Type B pancreatic cell (in vitro differentiated cells): Measurements from ENCODE around the gene DAZAP2. TPM values are rescaled to one million over a fixed set of nuclear protein-coding genes. Genes with fewer than 3 reads are reported as not detected.

Source experiments
- DNase-seq: peaks from one replicate; pipeline ENCODE4 v3.0.0; 2021; ENCODE audit warnings: mixed read lengths; ENCODE audit not compliant: unreplicated experiment; ENCODE audit errors: extremely low spot score
- H3K27ac Mint-ChIP-seq: 2 replicates; pipeline ENCODE4 v1.8.0; 2021; ENCODE audit warnings: mild to moderate bottlenecking, mixed read lengths
- H3K27me3 Mint-ChIP-seq: 2 replicates; pipeline ENCODE4 v1.8.0; 2021; ENCODE audit warnings: mixed read lengths
- H3K36me3 Mint-ChIP-seq: 2 replicates; pipeline ENCODE4 v1.8.0; 2021; ENCODE audit warnings: mixed read lengths
- H3K4me1 Mint-ChIP-seq: one replicate; pipeline ENCODE4 v1.8.0; 2021; ENCODE audit warnings: mixed read lengths; ENCODE audit not compliant: unreplicated experiment
- H3K4me3 Mint-ChIP-seq: 2 replicates; pipeline ENCODE4 v1.8.0; 2021; ENCODE audit warnings: mild to moderate bottlenecking, mixed read lengths
- H3K9me3 Mint-ChIP-seq: 2 replicates; pipeline ENCODE4 v1.8.0; 2021; ENCODE audit warnings: mixed read lengths
- total RNA-seq: library from RNA; stranded (reverse); gene quantifications from 2 replicates; pipeline ENCODE4 v1.2.1, GENCODE V29; 2021; ENCODE audit warnings: low replicate concordance
- TF ChIP-seq, protein P1 (sequence below): fragments of 200-600 bp; sonication (generic); conservative IDR thresholded peaks from 2 replicates; pipeline ENCODE4 v1.5.0; 2021; ENCODE audit warnings: antibody characterized with exemption, mild to moderate bottlenecking

The DAZAP2 gene
- total RNA-seq, 1 donor from 2014 or later, result 89.0 TPM

DNA sequence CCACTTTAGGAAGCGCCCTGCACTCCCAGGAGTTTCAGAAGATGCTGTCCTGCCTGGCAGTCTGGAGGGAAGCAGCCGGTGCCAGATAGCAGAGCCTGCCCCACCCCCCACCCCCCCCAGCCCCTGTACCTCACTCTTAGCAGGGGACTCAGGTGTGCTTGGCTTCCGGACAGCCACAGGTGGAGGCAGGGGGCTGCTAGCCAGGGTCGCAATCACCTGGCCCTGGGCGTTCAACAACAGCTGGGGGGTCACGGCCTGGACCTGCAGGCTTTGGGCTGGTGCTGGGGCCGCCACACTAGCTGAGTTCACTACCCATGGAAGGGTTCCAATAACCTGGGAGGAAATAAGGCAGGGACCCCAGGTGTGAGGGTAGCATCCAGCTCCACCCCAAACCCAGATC, 42.8 kb upstream of the DAZAP2 start:
- TF ChIP-seq, protein P1, sequence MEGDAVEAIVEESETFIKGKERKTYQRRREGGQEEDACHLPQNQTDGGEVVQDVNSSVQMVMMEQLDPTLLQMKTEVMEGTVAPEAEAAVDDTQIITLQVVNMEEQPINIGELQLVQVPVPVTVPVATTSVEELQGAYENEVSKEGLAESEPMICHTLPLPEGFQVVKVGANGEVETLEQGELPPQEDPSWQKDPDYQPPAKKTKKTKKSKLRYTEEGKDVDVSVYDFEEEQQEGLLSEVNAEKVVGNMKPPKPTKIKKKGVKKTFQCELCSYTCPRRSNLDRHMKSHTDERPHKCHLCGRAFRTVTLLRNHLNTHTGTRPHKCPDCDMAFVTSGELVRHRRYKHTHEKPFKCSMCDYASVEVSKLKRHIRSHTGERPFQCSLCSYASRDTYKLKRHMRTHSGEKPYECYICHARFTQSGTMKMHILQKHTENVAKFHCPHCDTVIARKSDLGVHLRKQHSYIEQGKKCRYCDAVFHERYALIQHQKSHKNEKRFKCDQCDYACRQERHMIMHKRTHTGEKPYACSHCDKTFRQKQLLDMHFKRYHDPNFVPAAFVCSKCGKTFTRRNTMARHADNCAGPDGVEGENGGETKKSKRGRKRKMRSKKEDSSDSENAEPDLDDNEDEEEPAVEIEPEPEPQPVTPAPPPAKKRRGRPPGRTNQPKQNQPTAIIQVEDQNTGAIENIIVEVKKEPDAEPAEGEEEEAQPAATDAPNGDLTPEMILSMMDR, result no peak
- no peaks in the 10 kb centered on the region for H3K36me3 Mint-ChIP-seq

DNA sequence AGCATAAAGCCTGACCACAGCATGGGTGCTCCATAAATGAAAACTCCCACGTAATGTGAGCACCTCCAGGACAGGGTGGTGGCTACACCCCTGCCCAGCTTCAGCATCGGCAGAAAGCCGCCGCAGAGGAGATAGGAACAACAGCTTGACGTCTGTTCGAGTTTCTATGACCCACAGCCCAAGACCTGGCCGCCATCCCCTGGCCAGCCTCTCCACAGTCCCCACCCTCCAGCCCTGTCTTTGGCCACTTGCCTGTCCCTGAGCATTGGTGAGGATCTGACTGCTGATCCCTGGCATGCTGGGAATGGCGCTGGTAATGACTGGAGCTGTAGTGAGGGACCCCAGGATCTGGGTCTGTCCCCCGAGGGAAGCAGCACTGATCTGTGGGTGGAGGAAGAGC, 42.1 kb upstream of the DAZAP2 start:
- Mint-ChIP-seq H3K27ac (no peak overlapping the region), H3K27me3 (no peaks in the 10 kb centered on the region), H3K4me3 (no peak overlapping the region), H3K36me3 (no peaks in the 10 kb centered on the region), H3K4me1 (no peaks in the 10 kb centered on the region), H3K9me3 (no peaks in the 10 kb centered on the region)
- TF ChIP-seq, protein P1, result no peak
- no peak for DNase-seq

More for the DNA sequence above, 42.8 kb upstream of the DAZAP2 start:
- H3K27ac Mint-ChIP-seq, result no peak overlapping the region
- no peak overlapping the region for H3K4me3 Mint-ChIP-seq
- H3K9me3 Mint-ChIP-seq, result no peaks in the 10 kb centered on the region
- H3K27me3 Mint-ChIP-seq, result no peaks in the 10 kb centered on the region
- H3K4me1 Mint-ChIP-seq, result no peaks in the 10 kb centered on the region
- no peak for DNase-seq

DNA sequence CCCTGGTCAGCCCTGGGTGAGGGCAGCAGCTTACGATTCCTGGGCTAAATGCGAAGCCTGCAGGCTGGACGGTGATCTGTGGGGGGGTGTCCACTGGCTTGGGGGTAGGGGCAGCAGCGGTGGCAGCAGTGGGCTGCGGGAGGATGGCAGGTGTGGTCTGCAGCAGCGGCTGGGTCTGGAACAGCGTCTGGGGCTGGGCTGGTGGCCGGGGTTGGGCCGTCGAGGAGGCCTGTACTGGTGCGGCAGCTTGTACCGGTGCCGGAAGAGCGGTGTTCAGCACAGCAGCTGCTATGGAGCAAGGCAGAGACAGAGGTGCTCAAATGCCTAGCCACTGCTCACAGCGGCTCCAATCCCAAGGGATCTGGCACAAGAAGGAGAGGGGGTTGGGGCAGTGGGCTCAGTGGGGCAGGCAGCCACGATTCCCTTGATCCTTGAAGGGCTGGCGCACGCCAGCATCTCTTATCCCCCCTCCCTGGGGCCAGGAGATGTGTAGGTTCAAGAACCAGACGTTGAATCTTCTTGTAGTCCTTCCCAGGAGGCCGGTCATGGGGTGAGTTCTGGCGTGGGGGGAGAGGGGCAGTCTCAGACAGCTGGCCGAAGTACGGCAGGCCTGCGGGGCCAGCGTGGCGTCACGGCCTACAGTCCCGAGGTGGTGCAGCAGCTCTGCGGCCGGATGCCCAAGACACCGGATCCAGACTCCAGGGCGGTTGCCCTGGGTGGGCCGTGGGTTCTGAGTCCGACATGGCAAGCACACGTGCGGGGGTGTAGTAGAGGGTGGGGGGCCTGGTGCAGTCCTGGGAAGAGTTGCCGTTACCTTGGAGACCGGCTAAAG, 40.7 kb upstream of the DAZAP2 start:
- no peaks in the 10 kb centered on the region for H3K4me1 Mint-ChIP-seq
- TF ChIP-seq, protein P1, result no peak
- H3K27ac Mint-ChIP-seq, result no peak overlapping the region
- no peak for DNase-seq
- no peaks in the 10 kb centered on the region for H3K36me3 Mint-ChIP-seq
- H3K27me3 Mint-ChIP-seq, result no peaks in the 10 kb centered on the region
- no peaks in the 10 kb centered on the region for H3K9me3 Mint-ChIP-seq
- no peak overlapping the region for H3K4me3 Mint-ChIP-seq

DNA sequence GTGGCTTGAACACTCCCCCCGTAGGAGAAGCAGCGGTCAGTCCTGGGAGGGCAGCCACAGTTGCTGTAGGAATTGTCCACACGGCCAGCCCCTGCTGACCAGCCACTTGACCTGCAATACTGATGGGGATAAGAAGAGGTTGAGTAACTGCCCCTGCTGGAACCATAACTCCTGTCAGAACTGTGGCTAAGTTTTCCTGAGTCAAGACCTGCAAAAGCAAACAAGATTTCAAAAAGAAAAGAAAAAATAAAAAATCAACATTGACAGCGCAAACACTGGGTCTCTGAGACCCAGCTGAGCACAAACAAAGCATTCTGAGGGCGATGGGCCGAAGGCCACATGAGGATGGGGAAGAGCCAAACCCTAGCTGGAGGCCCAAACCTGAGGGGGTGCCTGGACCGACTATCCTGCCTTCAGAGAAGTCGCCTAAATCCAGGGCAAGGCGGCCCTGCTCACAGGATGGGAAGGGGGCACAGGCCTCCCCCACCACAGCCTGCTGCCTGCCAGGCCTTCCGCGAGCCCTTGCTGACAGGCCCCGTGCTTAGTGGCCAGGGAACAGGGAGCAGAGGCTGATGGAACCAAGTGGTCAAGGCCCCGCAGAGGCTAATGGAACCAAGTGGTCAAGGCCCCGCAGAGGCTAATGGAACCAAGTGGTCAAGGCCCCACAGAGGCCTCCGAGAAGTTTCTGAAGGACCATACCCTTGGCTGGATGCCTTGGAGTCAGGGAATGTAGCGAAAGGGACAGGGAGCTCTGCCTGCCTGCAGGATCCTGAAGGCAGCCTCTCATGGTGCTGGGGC, 39.9 kb upstream of the DAZAP2 start:
- no peaks in the 10 kb centered on the region for H3K27me3 Mint-ChIP-seq
- DNase-seq, result no peak
- no peak overlapping the region for H3K27ac Mint-ChIP-seq
- TF ChIP-seq, protein P1, result no peak
- no peaks in the 10 kb centered on the region for H3K9me3 Mint-ChIP-seq
- no peaks in the 10 kb centered on the region for H3K4me1 Mint-ChIP-seq
- no peaks in the 10 kb centered on the region for H3K36me3 Mint-ChIP-seq
- no peak overlapping the region for H3K4me3 Mint-ChIP-seq

DNA sequence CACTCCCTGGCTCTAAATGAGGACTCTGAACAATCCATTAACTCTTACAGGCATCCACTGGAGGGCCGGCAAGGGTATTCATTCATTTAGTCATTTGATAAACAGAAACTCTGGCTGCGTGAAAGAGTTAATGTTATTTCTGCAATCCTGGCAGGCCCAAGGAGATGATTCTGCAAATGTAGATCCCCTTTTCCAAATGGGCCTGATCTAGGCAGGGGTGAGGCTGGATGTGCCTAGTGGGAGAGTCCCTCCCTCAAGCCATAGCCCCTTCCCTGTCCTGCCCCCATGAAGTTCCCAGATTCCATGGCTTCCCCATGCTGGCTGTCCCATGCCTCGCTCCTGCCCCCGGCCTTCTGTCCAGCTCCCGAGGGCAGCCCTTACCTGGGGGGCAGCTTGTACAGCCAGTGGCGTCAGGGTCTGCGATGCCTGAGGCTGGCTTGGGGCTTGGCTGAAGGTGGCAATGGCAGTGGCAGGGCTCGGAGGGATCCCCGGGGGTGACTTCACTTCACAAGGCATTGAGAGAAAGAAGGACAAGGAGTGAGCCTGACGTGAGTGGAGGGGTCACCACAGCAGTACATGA, 39.2 kb upstream of the DAZAP2 start:
- H3K9me3 Mint-ChIP-seq, result no peaks in the 10 kb centered on the region
- no peaks in the 10 kb centered on the region for H3K4me1 Mint-ChIP-seq
- no peak for DNase-seq
- no peaks in the 10 kb centered on the region for H3K36me3 Mint-ChIP-seq
- H3K4me3 Mint-ChIP-seq, result no peak overlapping the region
- TF ChIP-seq, protein P1, result no peak
- no peaks in the 10 kb centered on the region for H3K27me3 Mint-ChIP-seq
- H3K27ac Mint-ChIP-seq, result no peak overlapping the region
